ENCODE data around the gene CAV2. TPM values are rescaled to one million over a fixed set of nuclear protein-coding genes. Genes with fewer than 3 reads are reported as not detected.

CAV2 gene
- polyA plus RNA-seq, 1 of the 3 experiments (the other 2 are of a cell fraction): 182 TPM

DNA sequence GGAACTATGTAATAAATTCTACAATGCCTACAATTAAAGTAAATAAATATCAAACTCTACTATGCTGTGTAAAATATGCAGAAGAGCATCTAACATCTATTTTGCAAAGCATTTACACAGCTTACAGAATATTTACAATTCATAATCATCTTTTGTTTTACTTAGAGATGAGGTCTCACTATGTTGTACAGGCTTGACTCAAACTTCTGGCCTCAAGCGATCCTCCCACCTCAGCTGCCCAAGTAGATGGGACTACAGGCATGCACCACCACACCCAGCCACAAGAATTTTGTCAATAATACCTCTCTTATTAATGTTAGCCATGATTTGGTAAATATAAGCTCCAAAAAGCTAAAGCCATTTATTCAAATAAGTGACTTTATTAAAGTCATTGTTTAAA lies 21.9 kb upstream of the CAV2 start (continued):
- TF ChIP-seq, protein P1, sequence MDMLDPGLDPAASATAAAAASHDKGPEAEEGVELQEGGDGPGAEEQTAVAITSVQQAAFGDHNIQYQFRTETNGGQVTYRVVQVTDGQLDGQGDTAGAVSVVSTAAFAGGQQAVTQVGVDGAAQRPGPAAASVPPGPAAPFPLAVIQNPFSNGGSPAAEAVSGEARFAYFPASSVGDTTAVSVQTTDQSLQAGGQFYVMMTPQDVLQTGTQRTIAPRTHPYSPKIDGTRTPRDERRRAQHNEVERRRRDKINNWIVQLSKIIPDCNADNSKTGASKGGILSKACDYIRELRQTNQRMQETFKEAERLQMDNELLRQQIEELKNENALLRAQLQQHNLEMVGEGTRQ (IDR thresholded peaks at IDR 0.05; ENCODE audit: borderline replicate concordance, low read depth, low read length): no peak

DNA sequence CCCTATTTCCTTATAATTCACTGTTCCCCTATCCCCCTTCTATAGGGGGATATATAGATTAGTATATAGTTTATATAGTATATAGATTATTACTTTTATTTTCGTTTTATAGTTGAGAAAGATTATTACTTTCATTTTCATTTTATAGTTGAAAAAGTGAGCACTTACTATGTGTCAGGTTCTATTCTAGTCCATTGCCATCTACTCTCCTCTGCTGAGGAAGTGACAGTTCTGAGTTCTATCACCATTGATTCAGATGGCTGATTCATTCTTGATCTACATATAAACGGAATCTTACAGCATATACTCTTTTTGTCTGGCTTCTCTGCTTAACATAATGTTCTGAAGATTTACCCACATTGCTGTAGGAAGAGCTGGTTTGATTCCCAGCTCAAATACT lies 20.7 kb upstream of the CAV2 start:
- Histone ChIP-seq H3K27ac (ENCODE audit: low read depth in 2 of 2, low read length in 1 of 2) (peak overlapping the region; percentile 39 to 83), H3K4me1 (ENCODE audit: control insufficient read depth in 1 of 2, insufficient read depth in 2 of 2, low read depth in 1 of 2, low read length in 1 of 2) (peaks cover 4 to 14% of the 10 kb centered on the region in 2 experiments; a peak in 3 of 4 replicates), H3K36me3 (replicated peaks in 1 of 2; ENCODE audit: control insufficient read depth in 1 of 2, insufficient read depth in 2 of 2, low read length in 1 of 2) (no peaks in the 10 kb centered on the region), H3K9ac (no peak overlapping the region), H3F3A (replicated peaks; ENCODE audit: insufficient read depth) (peaks cover 24% of the 10 kb centered on the region), H4K20me1 (ENCODE audit: insufficient read depth) (no peaks in the 10 kb centered on the region), H3K4me2 (no peak overlapping the region), H3K27me3 (ENCODE audit: insufficient read depth) (no peaks in the 10 kb centered on the region), H3K4me3 (ENCODE audit: low read depth in 2 of 2, low read length in 1 of 2) (no peak overlapping the region), H3K79me2 (ENCODE audit: insufficient read depth) (no peaks in the 10 kb centered on the region), H2AFZ (ENCODE audit: low read depth) (no peak overlapping the region), H3K9me3 (no peaks in the 10 kb centered on the region), H3K9me2 (no peaks in the 10 kb centered on the region)
- no peak for DNase-seq
- CTCF ChIA-PET: interaction anchor here (2.6 kb wide), 1 partner anchor 113 kb away, joined by 6 read pairs; no protein-coding TSS in a partner anchor
- WGBS (ENCODE audit: low lambda C conversion rate): 6% methylated on average over 2 of the region's 2 CpGs
- POLR2A ChIA-PET: no interaction called here
- TF ChIP-seq, protein P2, sequence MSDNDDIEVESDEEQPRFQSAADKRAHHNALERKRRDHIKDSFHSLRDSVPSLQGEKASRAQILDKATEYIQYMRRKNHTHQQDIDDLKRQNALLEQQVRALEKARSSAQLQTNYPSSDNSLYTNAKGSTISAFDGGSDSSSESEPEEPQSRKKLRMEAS (IDR thresholded peaks at IDR 0.05; ENCODE audit: low read depth): no peak
- TF ChIP-seq YY1 (IDR thresholded peaks at IDR 0.05; ENCODE audit: low read depth) (no peak), RCOR1 (IDR thresholded peaks at IDR 0.05; ENCODE audit: low read length) (no peak), TAF1 (IDR thresholded peaks at IDR 0.05; ENCODE audit: borderline replicate concordance, low read depth, low read length) (no peak), FOXJ3 (CRISPR knock-in tag; IDR thresholded peaks at IDR 0.05) (no peak), SMC3 (IDR thresholded peaks at IDR 0.05; ENCODE audit: low read depth, low read length) (no peak), NRF1 (IDR thresholded peaks at IDR 0.05; ENCODE audit: low read depth, low read length) (no peak)

DNA sequence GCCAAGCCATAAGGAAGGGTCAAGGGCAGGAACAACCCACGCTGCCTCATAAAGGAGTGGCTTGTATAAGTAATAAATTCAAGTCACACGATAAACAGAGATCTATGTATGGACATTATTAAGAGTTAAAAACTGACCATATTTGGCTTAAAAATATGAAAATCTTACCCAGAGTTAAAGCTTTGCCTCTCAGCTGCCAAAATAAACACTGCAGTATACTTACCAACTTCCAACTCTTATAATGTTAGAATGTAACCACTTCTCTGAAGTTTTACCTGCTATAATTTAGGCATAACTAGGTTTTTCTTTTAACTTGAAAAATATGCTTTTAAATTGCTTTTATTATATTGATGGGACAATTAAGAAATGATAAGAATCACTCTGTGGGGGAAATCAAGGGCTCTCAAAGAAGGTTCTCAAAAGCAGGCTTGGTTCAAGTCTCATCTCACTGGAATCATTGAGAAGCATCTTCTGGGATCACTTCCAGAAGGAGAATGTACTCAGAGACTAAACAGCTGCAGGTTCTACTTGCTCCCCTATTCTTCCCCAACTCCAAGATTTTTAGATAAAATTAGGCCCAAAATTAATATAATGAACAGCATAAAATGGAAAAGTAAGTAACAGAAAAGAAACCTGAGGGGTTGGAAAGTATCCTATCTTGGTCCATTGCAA lies 16.1 kb upstream of the CAV2 start:
- Histone ChIP-seq H3K27ac (ENCODE audit: low read depth in 2 of 2, low read length in 1 of 2) (peak overlapping the region; percentile 49 to 74; a peak in 3 of 4 replicates), H3K79me2 (ENCODE audit: insufficient read depth) (no peaks in the 10 kb centered on the region), H3K4me1 (ENCODE audit: control insufficient read depth in 1 of 2, insufficient read depth in 2 of 2, low read depth in 1 of 2, low read length in 1 of 2) (peaks cover 4 to 5% of the 10 kb centered on the region in 2 experiments; a peak in 3 of 4 replicates), H3K9me3 (no peaks in the 10 kb centered on the region), H3F3A (replicated peaks; ENCODE audit: insufficient read depth) (peaks cover 24% of the 10 kb centered on the region), H3K36me3 (replicated peaks in 1 of 2; ENCODE audit: control insufficient read depth in 1 of 2, insufficient read depth in 2 of 2, low read length in 1 of 2) (no peaks in the 10 kb centered on the region), H3K4me2 (peak overlapping the region; percentile 20), H3K9me2 (no peaks in the 10 kb centered on the region), H4K20me1 (ENCODE audit: insufficient read depth) (no peaks in the 10 kb centered on the region), H3K4me3 (ENCODE audit: low read depth in 2 of 2, low read length in 1 of 2) (no peak overlapping the region), H2AFZ (ENCODE audit: low read depth) (no peak overlapping the region), H3K27me3 (ENCODE audit: insufficient read depth) (no peaks in the 10 kb centered on the region), H3K9ac (no peak overlapping the region)
- WGBS (ENCODE audit: low lambda C conversion rate): 22% methylated on average over 2 of the region's 2 CpGs
- CTCF ChIA-PET: no interaction called here
- POLR2A ChIA-PET: interaction anchor here (0.6 kb wide), 1 partner anchor 19 kb away, joined by 3 read pairs; no protein-coding TSS in a partner anchor
- no peak for DNase-seq
- TF ChIP-seq, protein P3, sequence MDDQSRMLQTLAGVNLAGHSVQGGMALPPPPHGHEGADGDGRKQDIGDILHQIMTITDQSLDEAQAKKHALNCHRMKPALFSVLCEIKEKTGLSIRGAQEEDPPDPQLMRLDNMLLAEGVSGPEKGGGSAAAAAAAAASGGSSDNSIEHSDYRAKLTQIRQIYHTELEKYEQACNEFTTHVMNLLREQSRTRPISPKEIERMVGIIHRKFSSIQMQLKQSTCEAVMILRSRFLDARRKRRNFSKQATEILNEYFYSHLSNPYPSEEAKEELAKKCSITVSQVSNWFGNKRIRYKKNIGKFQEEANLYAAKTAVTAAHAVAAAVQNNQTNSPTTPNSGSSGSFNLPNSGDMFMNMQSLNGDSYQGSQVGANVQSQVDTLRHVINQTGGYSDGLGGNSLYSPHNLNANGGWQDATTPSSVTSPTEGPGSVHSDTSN (IDR thresholded peaks at IDR 0.05): 0 out of 2 replicates have a peak, but pooled peaks have one; percentile 31
- TF ChIP-seq TCF12 (IDR thresholded peaks at IDR 0.05): peak; percentile 60
- TF ChIP-seq FOXJ3 (CRISPR knock-in tag; IDR thresholded peaks at IDR 0.05): no peak
- no peak for TF ChIP-seq FOSL2 (IDR thresholded peaks at IDR 0.05; ENCODE audit: borderline replicate concordance, low read depth)
- TF ChIP-seq, protein P1 (IDR thresholded peaks at IDR 0.05; ENCODE audit: borderline replicate concordance, low read depth, low read length): no peak
- TF ChIP-seq, protein P4, sequence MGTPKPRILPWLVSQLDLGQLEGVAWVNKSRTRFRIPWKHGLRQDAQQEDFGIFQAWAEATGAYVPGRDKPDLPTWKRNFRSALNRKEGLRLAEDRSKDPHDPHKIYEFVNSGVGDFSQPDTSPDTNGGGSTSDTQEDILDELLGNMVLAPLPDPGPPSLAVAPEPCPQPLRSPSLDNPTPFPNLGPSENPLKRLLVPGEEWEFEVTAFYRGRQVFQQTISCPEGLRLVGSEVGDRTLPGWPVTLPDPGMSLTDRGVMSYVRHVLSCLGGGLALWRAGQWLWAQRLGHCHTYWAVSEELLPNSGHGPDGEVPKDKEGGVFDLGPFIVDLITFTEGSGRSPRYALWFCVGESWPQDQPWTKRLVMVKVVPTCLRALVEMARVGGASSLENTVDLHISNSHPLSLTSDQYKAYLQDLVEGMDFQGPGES (IDR thresholded peaks at IDR 0.05; ENCODE audit: low read depth, low read length): no peak
- TF ChIP-seq SMC3 (IDR thresholded peaks at IDR 0.05; ENCODE audit: low read depth, low read length): no peak
- no peak for TF ChIP-seq GATA2 (CRISPR knock-in tag; IDR thresholded peaks at IDR 0.05)
- TF ChIP-seq NFIC (IDR thresholded peaks at IDR 0.05; ENCODE audit: borderline replicate concordance): peak; percentile 55; the same call in 1 of the 2 replicates
- TF ChIP-seq RAD21 (IDR thresholded peaks at IDR 0.05; ENCODE audit: low read length): no peak
- TF ChIP-seq, protein P2 (IDR thresholded peaks at IDR 0.05; ENCODE audit: low read depth): no peak
- TF ChIP-seq, protein P5, sequence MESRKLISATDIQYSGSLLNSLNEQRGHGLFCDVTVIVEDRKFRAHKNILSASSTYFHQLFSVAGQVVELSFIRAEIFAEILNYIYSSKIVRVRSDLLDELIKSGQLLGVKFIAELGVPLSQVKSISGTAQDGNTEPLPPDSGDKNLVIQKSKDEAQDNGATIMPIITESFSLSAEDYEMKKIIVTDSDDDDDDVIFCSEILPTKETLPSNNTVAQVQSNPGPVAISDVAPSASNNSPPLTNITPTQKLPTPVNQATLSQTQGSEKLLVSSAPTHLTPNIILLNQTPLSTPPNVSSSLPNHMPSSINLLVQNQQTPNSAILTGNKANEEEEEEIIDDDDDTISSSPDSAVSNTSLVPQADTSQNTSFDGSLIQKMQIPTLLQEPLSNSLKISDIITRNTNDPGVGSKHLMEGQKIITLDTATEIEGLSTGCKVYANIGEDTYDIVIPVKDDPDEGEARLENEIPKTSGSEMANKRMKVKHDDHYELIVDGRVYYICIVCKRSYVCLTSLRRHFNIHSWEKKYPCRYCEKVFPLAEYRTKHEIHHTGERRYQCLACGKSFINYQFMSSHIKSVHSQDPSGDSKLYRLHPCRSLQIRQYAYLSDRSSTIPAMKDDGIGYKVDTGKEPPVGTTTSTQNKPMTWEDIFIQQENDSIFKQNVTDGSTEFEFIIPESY (IDR thresholded peaks at IDR 0.05; ENCODE audit: borderline replicate concordance, low read depth): no peak

Measured in SK-N-SH (cell line).